CD4-positive, alpha-beta T cell treated with Interleukin-17A for 4 hours (primary cell): Measurements from ENCODE around the gene CTDSPL.
"Not testable (repeated sequence)": the region's sequence is repeated elsewhere in the genome, so short reads cannot be mapped to it uniquely, and the experiment has no call there.

Experiments used
- DNase-seq: peaks from one replicate; pipeline ENCODE4 v3.0.0-alpha.2; 2020; ENCODE audit warnings: mixed read lengths

The CTDSPL gene

GRCh38 chr3:37970802-37971201, 109.1 kb downstream of the CTDSPL start:
- no peak for DNase-seq

- DNase-seq = no peak
These were observed 109.8 kb downstream of the CTDSPL start for GRCh38 chr3:37971467-37971866.

DNA sequence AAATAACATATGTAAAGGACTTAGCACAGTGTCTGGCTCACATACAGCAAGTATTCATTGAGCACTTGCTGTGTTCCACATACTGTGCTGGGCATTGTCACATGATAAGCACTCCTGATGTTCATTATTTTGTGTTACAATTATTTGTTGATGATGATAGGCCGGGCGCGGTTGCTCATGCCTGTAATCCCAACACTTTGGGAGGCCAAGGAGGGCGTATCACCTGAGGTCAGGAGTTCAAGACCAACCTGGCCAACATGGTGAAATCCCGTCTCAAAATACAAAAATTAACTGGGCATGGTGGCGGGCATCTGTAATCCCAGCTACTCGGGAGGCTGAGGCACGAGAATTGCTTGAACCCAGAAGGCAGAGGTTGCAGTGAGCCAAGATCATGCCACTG, 110.4 kb downstream of the CTDSPL start:
- DNase-seq = not testable (repeated sequence)

GRCh38 chr3:37973246-37974054, 111.8 kb downstream of the CTDSPL start:
- DNase-seq = no peak

DNA sequence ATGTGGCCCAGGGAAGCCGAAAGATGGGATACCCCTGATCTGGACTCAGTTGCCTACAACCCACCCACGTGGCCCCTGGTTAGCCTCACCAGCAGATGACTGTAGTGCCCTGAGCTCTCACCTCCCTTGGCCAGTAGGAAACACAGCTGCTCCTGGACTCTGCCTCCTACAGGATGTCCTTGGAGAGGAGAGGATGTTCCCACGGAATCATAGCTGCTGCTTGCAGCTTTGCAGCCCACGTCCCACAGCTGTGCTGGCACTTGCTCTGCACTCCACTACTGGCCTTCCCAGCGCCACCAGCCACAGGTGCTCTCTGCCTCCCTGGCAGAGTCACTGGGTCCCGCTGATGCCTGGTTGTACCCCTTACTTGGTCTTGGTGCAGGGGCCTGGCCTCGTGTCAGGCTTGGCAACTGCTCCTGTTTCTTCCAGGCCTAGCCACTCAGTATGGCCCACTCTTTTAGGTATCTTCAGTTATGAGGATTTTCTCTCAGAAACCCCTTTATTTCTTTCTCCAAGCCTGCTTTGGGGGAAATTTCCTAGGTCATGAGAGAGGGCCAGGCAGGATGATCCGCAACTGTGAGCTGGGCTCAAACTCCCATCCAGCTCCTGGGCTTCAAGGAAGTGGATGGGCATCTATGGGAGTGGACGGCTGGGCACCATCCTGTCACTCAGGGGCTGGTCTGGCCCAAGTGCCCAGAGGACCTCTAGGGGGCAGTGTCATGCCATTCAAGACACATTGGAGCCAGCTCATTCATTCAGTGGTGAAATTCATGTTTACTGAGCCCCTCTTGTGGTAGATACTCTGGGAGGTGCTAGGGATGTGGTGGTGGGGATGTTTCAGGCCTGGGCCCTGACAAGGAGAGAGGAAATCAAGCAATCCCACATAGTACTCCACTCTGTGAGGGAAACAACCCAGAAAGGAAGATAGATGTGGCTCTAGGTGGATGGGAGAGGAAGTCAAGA, 112.7 kb downstream of the CTDSPL start:
- DNase-seq = peak; percentile 84

DNA sequence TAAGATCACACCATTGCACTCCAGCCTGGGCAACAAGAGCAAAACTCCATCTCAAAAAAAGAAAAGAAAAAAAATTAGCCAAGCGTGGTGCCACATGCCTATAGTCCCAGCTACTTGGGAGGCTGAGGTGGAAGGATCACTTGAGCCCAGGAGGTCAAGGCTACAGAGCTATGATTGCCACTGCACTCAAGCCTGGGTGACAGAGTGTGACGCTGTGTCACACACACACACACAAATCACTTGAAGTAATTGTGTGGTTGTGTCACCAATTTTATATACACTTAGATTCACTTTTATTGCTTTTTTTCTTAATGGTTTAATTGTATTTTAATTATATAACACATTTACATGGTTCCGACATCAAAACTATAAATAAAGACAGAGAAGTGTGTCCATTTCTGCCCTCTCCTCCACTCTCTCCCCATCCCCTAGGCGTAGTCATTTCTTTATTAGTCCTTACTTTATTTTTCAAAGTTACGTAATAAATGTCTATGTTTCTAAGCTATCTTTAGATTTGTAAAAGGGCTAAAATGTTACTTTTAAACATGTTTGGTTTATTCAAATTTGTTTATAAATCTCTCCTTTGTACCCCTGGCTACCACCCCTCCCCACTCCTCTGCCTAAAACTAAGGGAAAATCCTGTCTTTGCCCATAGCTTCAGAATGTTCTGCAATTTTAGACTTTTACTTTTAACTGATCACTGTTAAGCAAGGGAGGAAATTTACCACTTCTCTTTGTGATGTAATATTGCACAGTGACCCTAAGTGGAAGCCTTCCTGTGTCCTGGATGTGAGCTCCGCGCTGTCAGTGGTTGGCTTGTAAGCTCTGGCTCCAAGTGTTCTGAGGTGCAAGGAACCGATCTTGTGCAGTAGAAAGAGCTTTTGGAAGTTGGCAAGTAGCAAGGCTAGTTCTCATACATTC, 118.1 kb downstream of the CTDSPL start:
- no peak for DNase-seq

- no peak for DNase-seq
These were observed 119.0 kb downstream of the CTDSPL start for GRCh38 chr3:37980462-37981347.

DNA sequence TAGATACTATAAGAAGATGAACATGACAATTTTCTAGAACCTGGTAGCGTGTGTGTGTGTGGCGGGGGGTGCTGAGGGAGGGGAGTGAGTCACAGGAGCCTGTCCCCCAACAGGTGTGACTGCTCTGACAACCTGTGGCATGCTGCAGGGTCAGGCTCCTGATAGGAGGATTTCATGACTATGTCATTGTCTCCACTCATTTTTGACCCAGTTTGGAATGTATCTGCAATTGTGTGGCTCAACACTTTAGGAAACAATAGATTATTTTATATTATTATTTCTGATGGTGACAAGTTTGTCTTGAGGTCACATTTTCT, 119.6 kb downstream of the CTDSPL start:
- no peak for DNase-seq

- DNase-seq = no peak
These were observed 120.7 kb downstream of the CTDSPL start for GRCh38 chr3:37982331-37982730.

- no peak for DNase-seq
These were observed 122.4 kb downstream of the CTDSPL start for GRCh38 chr3:37984051-37984450.

GRCh38 chr3:37984596-37984995, 122.9 kb downstream of the CTDSPL start:
- DNase-seq = no peak

GRCh38 chr3:37985637-37986320, 124.1 kb downstream of the CTDSPL start:
- DNase-seq = no peak

GRCh38 chr3:37986479-37987314, 125.0 kb downstream of the CTDSPL start:
- DNase-seq = no peak

DNA sequence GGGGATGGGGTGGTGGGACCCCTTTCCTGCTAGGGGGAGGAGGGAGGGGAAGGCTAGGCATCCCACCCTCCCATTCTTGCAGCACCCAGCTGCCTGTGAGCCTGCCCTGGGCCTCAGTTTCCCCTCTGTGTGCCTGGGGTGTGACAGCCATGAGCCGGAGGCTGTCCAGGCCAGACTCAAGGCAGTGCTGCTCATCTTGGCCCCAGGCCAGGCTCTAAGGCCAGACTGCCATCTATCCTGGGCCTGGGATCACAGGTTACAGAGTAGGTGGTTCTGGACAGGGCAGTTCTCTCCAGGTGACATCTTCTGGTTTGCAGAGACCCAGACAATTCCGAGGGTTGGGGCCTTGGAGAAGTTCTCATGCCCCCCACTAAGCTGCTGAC, 125.6 kb downstream of the CTDSPL start:
- no peak for DNase-seq

DNA sequence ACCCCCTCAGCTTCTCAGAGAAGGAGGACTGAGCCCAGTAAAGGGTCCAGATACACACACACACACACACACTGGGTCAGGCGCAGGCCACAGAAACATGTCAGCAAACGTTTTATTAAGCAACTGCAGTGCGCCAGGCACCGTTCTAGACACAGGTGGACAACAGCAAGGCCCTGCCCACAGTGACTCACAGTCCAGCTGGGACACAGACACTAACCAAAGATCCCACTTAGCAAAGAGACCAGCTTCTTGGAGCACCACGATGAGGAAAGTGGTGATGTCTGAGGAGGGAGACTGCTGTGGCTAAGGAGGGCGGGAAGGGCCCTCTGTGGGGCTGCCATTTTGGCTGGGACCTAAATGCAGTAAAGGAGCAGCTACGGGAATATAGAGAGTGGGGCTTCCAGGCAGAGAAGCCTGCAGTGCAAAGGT, 126.1 kb downstream of the CTDSPL start:
- DNase-seq = no peak

- DNase-seq = not testable (repeated sequence)
These were observed 126.7 kb downstream of the CTDSPL start for GRCh38 chr3:37988376-37988775.

- no peak for DNase-seq
These were observed 127.3 kb downstream of the CTDSPL start for GRCh38 chr3:37988931-37989525.

DNA sequence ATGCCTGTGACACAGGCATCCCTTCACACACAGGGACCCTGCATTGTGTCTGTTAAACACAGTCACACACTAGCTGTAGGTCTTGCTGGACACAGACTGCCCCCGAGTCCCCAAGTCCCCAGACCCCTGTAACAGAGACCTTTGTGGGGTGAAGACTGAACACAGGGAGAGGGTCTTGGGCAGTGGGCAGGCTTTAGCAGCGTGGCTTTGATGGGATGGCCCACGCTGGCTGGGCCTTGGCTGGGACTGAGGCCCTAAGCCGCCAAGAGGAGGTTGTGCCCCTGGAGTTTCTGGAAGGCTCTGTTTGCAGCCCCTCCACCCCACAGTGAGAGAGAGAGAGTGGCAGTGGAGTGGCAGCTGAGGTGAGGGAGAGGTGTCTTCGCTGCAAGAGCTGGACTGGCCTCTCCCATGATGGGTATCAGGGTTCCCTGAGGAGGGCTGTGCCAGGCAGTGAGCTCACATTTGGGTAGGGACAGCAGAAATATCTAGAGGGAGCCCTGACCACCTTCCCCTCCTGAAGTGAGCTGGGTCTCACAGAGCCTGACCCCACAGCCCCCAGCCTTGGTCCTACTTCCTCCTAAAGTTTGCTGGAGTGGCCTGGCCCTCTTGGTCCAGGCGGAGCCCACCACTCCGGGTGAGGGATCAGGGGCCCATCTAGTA, 128.3 kb downstream of the CTDSPL start:
- DNase-seq = no peak

DNA sequence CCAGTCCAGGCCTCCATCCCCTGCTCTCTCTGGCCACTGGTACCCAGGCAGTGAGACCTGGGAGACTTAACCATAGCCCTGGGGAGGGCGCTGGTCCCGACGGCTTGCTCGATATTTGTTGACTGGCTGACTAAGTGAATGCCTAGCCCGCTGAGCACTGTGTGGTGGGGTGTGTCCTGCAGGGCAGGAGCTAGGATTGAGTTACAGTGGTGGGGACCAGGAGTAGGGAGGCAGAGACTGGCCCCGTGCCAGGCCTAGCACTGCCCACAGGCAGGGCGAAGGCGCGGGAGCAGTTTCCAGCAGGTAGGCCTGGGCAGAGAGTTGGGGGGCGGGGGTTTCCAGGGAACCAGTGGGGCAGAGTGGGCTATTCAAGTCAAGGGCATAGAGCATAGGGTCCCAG, 128.8 kb downstream of the CTDSPL start, which contains the start of gene VILL:
Gene VILL, plus strand, starts transcription at position 260 of the 400 bp plus-strand sequence. CDS start 2,887 bp downstream, outside the sequence.
- DNase-seq = no peak
